Left ventricle myocardium inferior (tissue), 1 donor: ENCODE data around the gene NSD2. TPM values are rescaled to one million over a fixed set of nuclear protein-coding genes. Genes with fewer than 3 reads are reported as not detected.
"Not testable (repeated sequence)": the region's sequence is repeated elsewhere in the genome, so short reads cannot be mapped to it uniquely, and the experiment has no call there.

Source experiments
- DNase-seq: peaks from one replicate; pipeline ENCODE4 v3.0.0-alpha.2; 2020
- H3K27ac ChIP-seq: fragments of 200-600 bp; replicated peaks from 2 replicates; pipeline ENCODE4 v1.8.0; 2021
- H3K27me3 ChIP-seq: fragments of 200-600 bp; 2 replicates; pipeline ENCODE4 v1.8.0; 2021; ENCODE audit warnings: low read depth
- H3K36me3 ChIP-seq: fragments of 200-600 bp; 2 replicates; pipeline ENCODE4 v1.8.0; 2021
- H3K4me1 ChIP-seq: fragments of 200-600 bp; 2 replicates; pipeline ENCODE4 v1.8.0; 2021
- H3K4me3 ChIP-seq: fragments of 200-600 bp; 2 replicates; pipeline ENCODE4 v1.8.0; 2021; ENCODE audit warnings: mild to moderate bottlenecking, moderate library complexity
- H3K9me3 ChIP-seq: fragments of 200-600 bp; replicated peaks from 2 replicates; pipeline ENCODE4 v1.8.0; 2021
- intact Hi-C: fragments of 100-400 bp; cut with micrococcal nuclease; formaldehyde crosslinking; loops from one replicate; pipeline ENCODE4 v1.11.0; 2022
- total RNA-seq: library from RNA; stranded (reverse); fragmentation: NEBNext Ultra II Directional; extraction: Animal tissue kit (Norgen Biotek cat#: 25700); gene quantifications from one replicate; pipeline ENCODE4 v1.2.1, GENCODE V29; 2021
- TF ChIP-seq, protein P1 (sequence below): fragments of 200-600 bp; IDR thresholded peaks from 2 replicates; pipeline ENCODE4 v1.8.0; 2021; ENCODE audit warnings: antibody characterized with exemption, mild to moderate bottlenecking, borderline replicate concordance
- donor health status: DM: no; HTN: yes; CAD: no; lungs with severe emphysema.

Gene NSD2
- total RNA-seq, 1 donor from 2014 or later: 42.5 TPM

DNA sequence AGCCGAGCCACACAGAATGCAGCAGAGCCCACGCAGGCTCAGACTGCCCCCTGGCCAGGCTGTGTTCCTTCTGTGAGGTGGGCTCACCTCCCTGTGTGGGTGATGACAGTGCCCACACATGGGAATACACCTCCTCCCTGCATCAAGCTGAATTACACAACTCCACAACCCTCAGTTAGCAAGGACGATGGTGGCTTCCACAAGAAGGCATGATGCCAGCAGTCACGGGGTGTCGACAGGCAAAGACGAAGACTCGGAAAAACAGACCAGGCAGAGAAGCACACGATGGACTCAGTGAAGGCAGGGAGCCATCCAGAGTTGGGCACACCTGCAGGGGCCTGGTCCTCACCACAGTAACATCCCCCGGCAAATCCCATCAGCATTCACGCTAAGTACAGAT lies 27.3 kb upstream of the NSD2 start:
- peak; percentile 69 for DNase-seq
- Histone ChIP-seq H3K9me3 (no peaks in the 10 kb centered on the region), H3K27me3 (no peaks in the 10 kb centered on the region), H3K27ac (peak overlapping the region; percentile 79), H3K36me3 (peaks cover 67% of the 10 kb centered on the region), H3K4me1 (peaks cover 30% of the 10 kb centered on the region), H3K4me3 (no peak overlapping the region)
- intact Hi-C loops: no loop called here
- TF ChIP-seq, protein P1, sequence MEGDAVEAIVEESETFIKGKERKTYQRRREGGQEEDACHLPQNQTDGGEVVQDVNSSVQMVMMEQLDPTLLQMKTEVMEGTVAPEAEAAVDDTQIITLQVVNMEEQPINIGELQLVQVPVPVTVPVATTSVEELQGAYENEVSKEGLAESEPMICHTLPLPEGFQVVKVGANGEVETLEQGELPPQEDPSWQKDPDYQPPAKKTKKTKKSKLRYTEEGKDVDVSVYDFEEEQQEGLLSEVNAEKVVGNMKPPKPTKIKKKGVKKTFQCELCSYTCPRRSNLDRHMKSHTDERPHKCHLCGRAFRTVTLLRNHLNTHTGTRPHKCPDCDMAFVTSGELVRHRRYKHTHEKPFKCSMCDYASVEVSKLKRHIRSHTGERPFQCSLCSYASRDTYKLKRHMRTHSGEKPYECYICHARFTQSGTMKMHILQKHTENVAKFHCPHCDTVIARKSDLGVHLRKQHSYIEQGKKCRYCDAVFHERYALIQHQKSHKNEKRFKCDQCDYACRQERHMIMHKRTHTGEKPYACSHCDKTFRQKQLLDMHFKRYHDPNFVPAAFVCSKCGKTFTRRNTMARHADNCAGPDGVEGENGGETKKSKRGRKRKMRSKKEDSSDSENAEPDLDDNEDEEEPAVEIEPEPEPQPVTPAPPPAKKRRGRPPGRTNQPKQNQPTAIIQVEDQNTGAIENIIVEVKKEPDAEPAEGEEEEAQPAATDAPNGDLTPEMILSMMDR: no peak

DNA sequence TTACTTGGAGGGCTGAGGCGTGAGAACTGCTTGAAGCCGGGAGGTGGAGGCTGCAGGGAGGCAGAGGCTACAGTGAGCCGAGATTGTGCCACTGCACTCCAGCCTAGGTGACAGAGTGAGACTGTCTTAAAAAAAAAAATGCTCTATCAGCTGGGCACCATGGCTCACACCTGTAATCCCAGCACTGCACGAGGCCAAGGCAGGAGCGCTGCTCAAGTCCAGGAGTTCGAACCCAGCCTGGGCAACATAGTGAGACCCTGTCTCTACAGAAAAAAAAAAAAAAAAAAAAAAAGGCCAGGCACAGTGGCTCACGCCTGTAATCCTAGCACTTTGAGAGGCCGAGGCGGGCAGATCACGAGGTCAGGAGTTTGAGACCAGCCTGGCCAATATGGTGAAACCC lies 26.6 kb upstream of the NSD2 start:
- H3K9me3 ChIP-seq, H3K4me3 ChIP-seq, H3K27me3 ChIP-seq, intact Hi-C loops, DNase-seq: not testable (repeated sequence)
- H3K36me3 ChIP-seq: peaks cover 62% of the 10 kb centered on the region
- H3K27ac ChIP-seq: peak overlapping the region; percentile 79
- peaks cover 30% of the 10 kb centered on the region for H3K4me1 ChIP-seq

DNA sequence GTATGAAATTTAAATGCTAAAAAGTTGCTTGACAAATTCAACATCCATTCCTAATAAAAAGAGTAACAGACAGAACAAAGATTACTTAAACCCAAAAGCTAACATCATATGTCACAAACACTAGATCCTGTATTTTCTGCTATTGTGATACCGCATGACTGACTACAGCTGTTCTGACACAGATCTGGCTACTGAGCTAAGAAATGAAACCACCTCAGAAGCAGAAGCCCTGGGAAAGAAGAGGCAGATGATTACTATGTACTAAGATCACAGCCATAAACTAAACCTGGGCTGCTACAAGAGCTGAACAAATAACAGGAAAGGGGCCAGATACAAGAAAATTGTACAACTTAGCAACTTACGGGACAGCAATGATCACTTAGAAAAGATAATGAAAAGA lies 24.6 kb upstream of the NSD2 start:
- Histone ChIP-seq H3K4me3 (no peak overlapping the region), H3K27me3 (no peaks in the 10 kb centered on the region), H3K9me3 (no peaks in the 10 kb centered on the region), H3K27ac (no peak overlapping the region), H3K4me1 (peaks cover 49% of the 10 kb centered on the region), H3K36me3 (peaks cover 43% of the 10 kb centered on the region)
- DNase-seq: no peak
- TF ChIP-seq, protein P1: no peak
- intact Hi-C loops: no loop called here

DNA sequence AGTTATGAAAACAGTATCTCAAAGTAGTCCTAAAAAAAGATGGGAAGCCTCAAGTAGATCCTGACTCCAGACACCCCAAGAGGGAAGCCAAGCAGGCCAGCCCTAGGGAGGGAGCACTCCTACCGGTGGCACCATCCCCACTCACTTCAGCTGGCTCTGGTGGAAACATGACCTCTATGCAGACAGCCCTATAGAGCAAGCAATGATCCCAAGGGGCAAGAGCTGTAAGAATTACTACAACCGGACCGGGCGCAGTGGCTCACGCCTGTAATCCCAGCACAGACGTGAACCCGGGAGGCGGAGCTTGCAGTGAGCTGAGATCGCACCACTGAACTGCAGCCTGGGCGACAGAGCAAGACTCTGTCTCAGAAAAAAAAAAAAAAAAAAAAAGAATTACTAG lies 20.9 kb upstream of the NSD2 start:
- Histone ChIP-seq H3K27me3 (no peaks in the 10 kb centered on the region), H3K4me3 (no peak overlapping the region), H3K9me3 (no peaks in the 10 kb centered on the region), H3K36me3 (peaks cover 27% of the 10 kb centered on the region), H3K27ac (peak overlapping the region; percentile 73), H3K4me1 (peaks cover 55% of the 10 kb centered on the region)
- no peak for DNase-seq
- intact Hi-C loops: no loop called here
- TF ChIP-seq, protein P1: no peak

DNA sequence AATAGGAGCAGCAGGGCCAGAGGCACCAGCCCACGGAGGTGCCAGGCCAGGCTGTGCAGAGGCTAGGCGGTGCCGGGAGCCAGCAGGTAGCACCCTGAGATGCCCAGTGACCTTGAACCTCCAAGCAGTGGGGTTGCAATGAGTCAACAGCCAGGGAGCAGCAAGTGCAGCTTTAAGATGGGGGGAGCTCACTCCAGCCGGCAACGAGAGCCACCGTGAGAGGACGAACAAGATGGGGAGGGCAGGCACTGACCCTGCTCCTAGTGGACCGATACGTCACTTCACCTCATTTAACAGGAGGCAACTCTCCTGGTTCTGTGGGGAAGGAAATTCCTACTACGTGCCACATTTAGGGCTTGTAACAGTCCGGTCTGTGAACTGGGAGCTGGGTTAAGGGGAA lies 20.0 kb upstream of the NSD2 start:
- peaks cover 20% of the 10 kb centered on the region for H3K36me3 ChIP-seq
- peak overlapping the region; percentile 73 for H3K27ac ChIP-seq
- H3K27me3 ChIP-seq: no peaks in the 10 kb centered on the region
- intact Hi-C loops: no loop called here
- H3K4me3 ChIP-seq: peak overlapping the region; percentile 34
- H3K4me1 ChIP-seq: peaks cover 62% of the 10 kb centered on the region
- H3K9me3 ChIP-seq: no peaks in the 10 kb centered on the region
- DNase-seq: no peak
- TF ChIP-seq, protein P1: peak; percentile 23

DNA sequence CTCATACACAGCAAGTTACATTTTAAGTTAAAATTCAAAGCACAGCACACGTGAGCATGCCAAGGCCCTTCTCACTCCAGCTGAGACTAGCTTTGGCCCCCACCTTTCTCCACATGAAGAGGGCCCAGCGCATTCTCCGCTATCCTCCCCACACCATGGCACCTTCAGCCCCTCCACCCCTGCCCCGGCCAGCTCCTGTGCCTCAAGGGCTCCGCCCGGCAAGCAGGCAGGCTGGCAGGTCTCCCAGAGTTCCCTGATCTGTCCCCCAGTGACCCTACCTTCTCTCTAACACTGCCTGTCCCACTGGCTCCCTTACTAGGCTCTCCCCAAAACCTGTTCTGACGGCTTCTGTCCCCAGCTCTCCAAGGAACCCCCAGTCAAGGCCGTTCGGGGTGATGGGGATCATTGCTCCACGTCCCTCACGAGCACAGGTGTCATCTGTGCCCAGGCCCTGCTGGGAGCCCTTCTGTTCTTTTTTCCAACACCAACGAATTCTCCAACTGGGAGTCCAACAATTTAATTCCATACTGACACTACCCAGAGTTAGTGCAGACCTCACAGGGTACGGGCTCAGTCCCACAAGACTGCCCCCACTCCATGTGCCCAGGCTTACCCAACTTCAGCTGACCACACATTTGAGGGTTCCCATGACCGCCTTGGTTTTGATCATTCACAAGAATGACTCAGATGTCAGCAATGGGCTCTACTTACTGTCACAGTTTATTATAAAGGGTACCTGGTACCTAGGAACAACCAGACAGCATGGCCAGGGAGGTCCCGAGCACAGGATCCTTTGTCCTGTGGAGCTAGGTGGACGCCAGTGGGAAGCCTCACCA lies 19.4 kb upstream of the NSD2 start:
- peak; percentile 64 for DNase-seq
- TF ChIP-seq, protein P1: no peak
- Histone ChIP-seq H3K9me3 (no peaks in the 10 kb centered on the region), H3K36me3 (peaks cover 13% of the 10 kb centered on the region), H3K4me1 (peaks cover 67% of the 10 kb centered on the region), H3K27me3 (no peaks in the 10 kb centered on the region), H3K27ac (peak overlapping the region; percentile 73), H3K4me3 (peak overlapping the region; percentile 34)
- intact Hi-C loops: no loop called here
